ENCODE results near the gene RPA3.

DNA sequence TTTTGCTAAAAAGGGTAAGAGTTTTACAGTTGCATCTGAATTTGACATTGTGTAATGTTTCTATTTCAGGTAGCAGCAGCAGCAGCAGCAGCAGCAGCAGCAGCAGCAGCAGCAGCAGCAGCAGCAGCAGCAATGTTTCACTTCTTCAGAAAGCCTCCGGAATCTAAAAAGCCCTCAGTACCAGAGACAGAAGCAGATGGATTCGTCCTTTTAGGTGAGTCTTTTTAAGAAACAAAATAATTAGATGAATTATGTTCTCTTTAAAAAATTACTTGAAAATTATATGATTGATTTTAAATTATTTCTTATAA, 45.2 kb downstream of the RPA3 start:
- TF ChIP-seq POLR2A (IDR thresholded peaks at IDR 0.05) (no peak), POLR2AphosphoS5 (IDR thresholded peaks at IDR 0.05) (no peak), EP300 (IDR thresholded peaks at IDR 0.05) (no peak)
- TF ChIP-seq, protein P1, sequence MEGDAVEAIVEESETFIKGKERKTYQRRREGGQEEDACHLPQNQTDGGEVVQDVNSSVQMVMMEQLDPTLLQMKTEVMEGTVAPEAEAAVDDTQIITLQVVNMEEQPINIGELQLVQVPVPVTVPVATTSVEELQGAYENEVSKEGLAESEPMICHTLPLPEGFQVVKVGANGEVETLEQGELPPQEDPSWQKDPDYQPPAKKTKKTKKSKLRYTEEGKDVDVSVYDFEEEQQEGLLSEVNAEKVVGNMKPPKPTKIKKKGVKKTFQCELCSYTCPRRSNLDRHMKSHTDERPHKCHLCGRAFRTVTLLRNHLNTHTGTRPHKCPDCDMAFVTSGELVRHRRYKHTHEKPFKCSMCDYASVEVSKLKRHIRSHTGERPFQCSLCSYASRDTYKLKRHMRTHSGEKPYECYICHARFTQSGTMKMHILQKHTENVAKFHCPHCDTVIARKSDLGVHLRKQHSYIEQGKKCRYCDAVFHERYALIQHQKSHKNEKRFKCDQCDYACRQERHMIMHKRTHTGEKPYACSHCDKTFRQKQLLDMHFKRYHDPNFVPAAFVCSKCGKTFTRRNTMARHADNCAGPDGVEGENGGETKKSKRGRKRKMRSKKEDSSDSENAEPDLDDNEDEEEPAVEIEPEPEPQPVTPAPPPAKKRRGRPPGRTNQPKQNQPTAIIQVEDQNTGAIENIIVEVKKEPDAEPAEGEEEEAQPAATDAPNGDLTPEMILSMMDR (IDR thresholded peaks at IDR 0.05) = no peak

Data from stomach (tissue), 4 donors.